Fibroblast of villous mesenchyme (primary cell): ENCODE results near the gene MT1E. TPM values are rescaled to one million over a fixed set of nuclear protein-coding genes. Genes with fewer than 3 reads are reported as not detected.

Experiments used
- DNase-seq: peaks from one replicate; pipeline ENCODE4 v3.0.0-alpha.2; 2010; ENCODE audit warnings: low read depth
- H3K4me3 ChIP-seq: 2 replicates; pipeline ENCODE4 v1.5.1; 2011; ENCODE audit warnings: low read depth, mild to moderate bottlenecking, low read length
- CTCF ChIP-seq: IDR thresholded peaks from 2 replicates; pipeline ENCODE4 v1.5.1; 2012; ENCODE audit warnings: low read depth, mild to moderate bottlenecking, low read length; ENCODE audit not compliant: insufficient read depth
- total RNA-seq: library from RNA; depleted of rRNA; stranded (reverse); fragments of >200 nt; gene quantifications from 2 replicates; pipeline ENCODE4 v1.2.3, GENCODE V29; 2012

Gene MT1E
- total RNA-seq, 1 donor, result 21.6 TPM

- peak overlapping the region; percentile 27 for H3K4me3 ChIP-seq
- DNase-seq, result peak; percentile 95
- TF ChIP-seq CTCF, result no peak
Measured at GRCh38 chr16:56606476-56607108, 19.0 kb upstream of the MT1E start.

GRCh38 chr16:56607109-56607618, 18.4 kb upstream of the MT1E start:
- no peak for TF ChIP-seq CTCF
- peak; percentile 99 for DNase-seq
- H3K4me3 ChIP-seq, result peak overlapping the region; percentile 27

- no peak for TF ChIP-seq CTCF
- no peak for DNase-seq
- H3K4me3 ChIP-seq, result no peak overlapping the region
Measured at GRCh38 chr16:56607675-56608042, 17.9 kb upstream of the MT1E start.

GRCh38 chr16:56608043-56608875, 17.3 kb upstream of the MT1E start, which contains the start of gene MT2A:
Gene MT2A (plus strand): TSS chr16:56608584. CDS start chr16:56608656, 72 bp downstream.
- peak; percentile 1 for TF ChIP-seq CTCF
- peak; percentile 98 for DNase-seq
- H3K4me3 ChIP-seq, result peak within 1 kb of the TSS; percentile 60

- no peak for TF ChIP-seq CTCF
- peak overlapping the region; percentile 60 for H3K4me3 ChIP-seq
- DNase-seq, result peak; percentile 32
Measured at GRCh38 chr16:56608876-56609462, 16.6 kb upstream of the MT1E start.

GRCh38 chr16:56609463-56609921, 16.1 kb upstream of the MT1E start:
- TF ChIP-seq CTCF, result no peak
- H3K4me3 ChIP-seq, result peak overlapping the region; percentile 60
- peak; percentile 97 for DNase-seq
